Endodermal cell (in vitro differentiated cells): Measurements from ENCODE around the gene MEP1B. TPM values are rescaled to one million over a fixed set of nuclear protein-coding genes. Genes with fewer than 3 reads are reported as not detected.

Source experiments
- DNase-seq: peaks from one replicate; pipeline ENCODE4 v3.0.0-alpha.2; 2017
- H3K27ac ChIP-seq: 2 replicates; pipeline ENCODE4 v1.5.1; 2013; ENCODE audit warnings: mild to moderate bottlenecking, low read depth, low read length, moderate library complexity
- H3K27me3 ChIP-seq: 2 replicates; pipeline ENCODE4 v1.6.1; 2013; ENCODE audit warnings: mild to moderate bottlenecking, low read length, moderate library complexity; ENCODE audit not compliant: insufficient read depth, control insufficient read depth, poor library complexity, severe bottlenecking
- H3K36me3 ChIP-seq: 2 replicates; pipeline ENCODE4 v1.7.0; 2013; ENCODE audit warnings: mild to moderate bottlenecking, low read length, moderate library complexity; ENCODE audit not compliant: control insufficient read depth, insufficient read depth
- H3K4me1 ChIP-seq: one replicate; pipeline ENCODE4 v1.7.0; 2013; ENCODE audit warnings: low read length; ENCODE audit not compliant: control insufficient read depth, insufficient read depth
- H3K4me3 ChIP-seq: 2 replicates; pipeline ENCODE4 v1.5.1; 2013; ENCODE audit warnings: mild to moderate bottlenecking, low read length, moderate library complexity
- H3K9ac ChIP-seq: 2 replicates; pipeline ENCODE4 v1.6.1; 2013; ENCODE audit warnings: mild to moderate bottlenecking, low read length, moderate library complexity; ENCODE audit not compliant: poor library complexity, severe bottlenecking; ENCODE audit errors: extremely low read depth
- H3K9me3 ChIP-seq: 2 replicates; pipeline ENCODE4 v1.6.1; 2013; ENCODE audit warnings: mild to moderate bottlenecking, low read length, moderate library complexity; ENCODE audit not compliant: control insufficient read depth
- H3K27ac Mint-ChIP-seq: 2 replicates; pipeline ENCODE4 v1.8.0; 2020; ENCODE audit warnings: mixed read lengths
- H3K27me3 Mint-ChIP-seq: 2 replicates; pipeline ENCODE4 v1.8.0; 2021; ENCODE audit warnings: mild to moderate bottlenecking, mixed read lengths; ENCODE audit not compliant: insufficient read depth
- H3K36me3 Mint-ChIP-seq: 2 replicates; pipeline ENCODE4 v1.8.0; 2020; ENCODE audit warnings: low read depth, mixed read lengths
- H3K4me1 Mint-ChIP-seq: 2 replicates; pipeline ENCODE4 v1.8.0; 2020; ENCODE audit warnings: mixed read lengths
- H3K4me3 Mint-ChIP-seq: 2 replicates; pipeline ENCODE4 v1.8.0; 2020; ENCODE audit warnings: mild to moderate bottlenecking, moderate library complexity, mixed read lengths
- H3K9me3 Mint-ChIP-seq: 2 replicates; pipeline ENCODE4 v1.8.0; 2020; ENCODE audit warnings: mild to moderate bottlenecking, mixed read lengths
- WGBS, 2 experiments: methylation state at CpG; one replicate each; pipeline versions ENCODE4 v1.1.5 to v1.1.7; 2013; ENCODE audit warnings: missing lambda C conversion rate in 2 of 2, mixed read lengths in 1 of 2; ENCODE audit not compliant: insufficient coverage in 1 of 2, insufficient read length in 1 of 2; 5-methylcytosine and 5-hydroxymethylcytosine counted together
- total RNA-seq, 2 donors: library from RNA; stranded (reverse); fragmentation: NEBNext Ultra II Directional in 1 of 2; extraction: Animal tissue kit (Norgen Biotek cat#: 25700) in 1 of 2; gene quantifications; 2 replicates in 1 of 2; 3 replicates in 1 of 2; pipeline ENCODE4 v1.2.1, GENCODE V29; 2021
- TF ChIP-seq, protein P1 (sequence below): fragments of 200-600 bp; sonication (generic); conservative IDR thresholded peaks from 2 replicates; pipeline ENCODE4 v1.5.0; 2021; ENCODE audit warnings: antibody characterized with exemption, mild to moderate bottlenecking

The MEP1B gene
- total RNA-seq, 2 donors from 2014 or later = not detected

DNA sequence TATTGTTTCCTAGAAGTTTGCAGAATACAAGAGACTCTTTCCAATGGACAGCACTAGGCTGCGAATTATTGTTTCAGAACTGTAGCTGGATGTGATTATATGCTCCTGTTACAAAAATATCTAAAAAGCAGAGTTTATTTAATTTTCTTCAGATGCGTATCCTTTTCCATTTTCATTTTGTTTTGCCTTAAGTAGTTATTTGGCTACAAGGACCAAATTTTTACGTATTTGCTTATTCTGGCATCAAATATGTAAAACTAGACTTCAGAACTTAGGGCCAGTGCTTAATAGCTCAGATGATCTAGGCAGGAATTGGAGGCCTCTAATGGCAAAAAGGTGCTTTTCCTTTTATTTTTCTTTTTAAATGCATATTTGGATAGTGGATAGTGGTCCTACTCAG is 18.7 kb downstream of the MEP1B start:
- no peak overlapping the region for H3K4me3 ChIP-seq
- DNase-seq = no peak
- 92 to 100% methylated on average over 2 to 3 of the region's 3 CpGs for WGBS, 2 experiments
- Mint-ChIP-seq H3K9me3 (no peaks in the 10 kb centered on the region), H3K36me3 (no peaks in the 10 kb centered on the region), H3K4me3 (no peak overlapping the region), H3K4me1 (peaks cover 2% of the 10 kb centered on the region), H3K27ac (no peak overlapping the region), H3K27me3 (no peaks in the 10 kb centered on the region)
- TF ChIP-seq, protein P1, sequence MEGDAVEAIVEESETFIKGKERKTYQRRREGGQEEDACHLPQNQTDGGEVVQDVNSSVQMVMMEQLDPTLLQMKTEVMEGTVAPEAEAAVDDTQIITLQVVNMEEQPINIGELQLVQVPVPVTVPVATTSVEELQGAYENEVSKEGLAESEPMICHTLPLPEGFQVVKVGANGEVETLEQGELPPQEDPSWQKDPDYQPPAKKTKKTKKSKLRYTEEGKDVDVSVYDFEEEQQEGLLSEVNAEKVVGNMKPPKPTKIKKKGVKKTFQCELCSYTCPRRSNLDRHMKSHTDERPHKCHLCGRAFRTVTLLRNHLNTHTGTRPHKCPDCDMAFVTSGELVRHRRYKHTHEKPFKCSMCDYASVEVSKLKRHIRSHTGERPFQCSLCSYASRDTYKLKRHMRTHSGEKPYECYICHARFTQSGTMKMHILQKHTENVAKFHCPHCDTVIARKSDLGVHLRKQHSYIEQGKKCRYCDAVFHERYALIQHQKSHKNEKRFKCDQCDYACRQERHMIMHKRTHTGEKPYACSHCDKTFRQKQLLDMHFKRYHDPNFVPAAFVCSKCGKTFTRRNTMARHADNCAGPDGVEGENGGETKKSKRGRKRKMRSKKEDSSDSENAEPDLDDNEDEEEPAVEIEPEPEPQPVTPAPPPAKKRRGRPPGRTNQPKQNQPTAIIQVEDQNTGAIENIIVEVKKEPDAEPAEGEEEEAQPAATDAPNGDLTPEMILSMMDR = no peak
- H3K36me3 ChIP-seq = no peaks in the 10 kb centered on the region
- no peaks in the 10 kb centered on the region for H3K9me3 ChIP-seq
- no peaks in the 10 kb centered on the region for H3K27me3 ChIP-seq
- no peak overlapping the region for H3K9ac ChIP-seq
- H3K27ac ChIP-seq = no peak overlapping the region
- H3K4me1 ChIP-seq = no peaks in the 10 kb centered on the region

DNA sequence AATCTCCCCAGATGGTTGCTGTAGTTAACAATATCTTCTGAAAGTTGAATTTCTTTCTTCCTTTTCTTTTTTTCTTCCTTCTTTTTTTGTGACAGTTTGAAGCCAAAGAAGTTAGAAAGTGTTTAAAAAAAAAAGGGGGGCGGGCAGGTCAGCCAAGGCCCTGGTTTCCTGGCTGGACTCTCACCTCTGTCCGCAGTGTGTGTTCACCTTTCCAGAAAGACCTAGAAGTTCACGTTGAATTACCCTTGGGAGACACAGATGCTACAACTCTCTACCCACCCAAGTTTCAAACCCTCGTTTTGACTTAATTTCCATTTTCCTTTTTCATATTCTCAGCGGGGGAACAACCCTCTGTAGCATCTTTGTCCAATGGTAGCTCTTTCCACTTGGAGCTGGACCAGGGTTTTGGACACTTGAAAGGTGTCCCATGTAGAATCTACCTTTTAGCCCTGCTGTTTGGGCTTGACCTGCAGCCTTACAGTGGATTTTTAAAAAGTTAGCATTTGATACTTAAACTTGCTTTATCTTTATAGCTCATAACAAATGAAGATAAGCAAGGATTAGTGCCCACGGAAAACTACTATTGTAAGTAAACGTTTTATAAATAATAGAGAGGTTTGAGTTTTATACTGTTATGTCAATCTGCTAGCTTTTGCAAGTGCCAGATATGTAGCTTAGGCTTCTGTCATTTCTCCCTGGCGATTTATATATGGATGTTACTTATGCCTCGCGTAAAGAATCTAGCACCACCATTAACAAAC is 20.0 kb downstream of the MEP1B start:
- no peak overlapping the region for H3K4me3 ChIP-seq
- H3K4me1 ChIP-seq = no peaks in the 10 kb centered on the region
- H3K27me3 Mint-ChIP-seq = no peaks in the 10 kb centered on the region
- H3K27ac Mint-ChIP-seq = no peak overlapping the region
- no peaks in the 10 kb centered on the region for H3K9me3 ChIP-seq
- H3K36me3 Mint-ChIP-seq = no peaks in the 10 kb centered on the region
- DNase-seq = no peak
- no peak overlapping the region for H3K4me3 Mint-ChIP-seq
- no peaks in the 10 kb centered on the region for H3K9me3 Mint-ChIP-seq
- TF ChIP-seq, protein P1 = no peak
- no peaks in the 10 kb centered on the region for H3K27me3 ChIP-seq
- H3K4me1 Mint-ChIP-seq = peaks cover 2% of the 10 kb centered on the region
- no peak overlapping the region for H3K9ac ChIP-seq
- no peak overlapping the region for H3K27ac ChIP-seq
- WGBS, 2 experiments = 85 to 90% methylated on average over 8 to 10 of the region's 10 CpGs
- no peaks in the 10 kb centered on the region for H3K36me3 ChIP-seq

DNA sequence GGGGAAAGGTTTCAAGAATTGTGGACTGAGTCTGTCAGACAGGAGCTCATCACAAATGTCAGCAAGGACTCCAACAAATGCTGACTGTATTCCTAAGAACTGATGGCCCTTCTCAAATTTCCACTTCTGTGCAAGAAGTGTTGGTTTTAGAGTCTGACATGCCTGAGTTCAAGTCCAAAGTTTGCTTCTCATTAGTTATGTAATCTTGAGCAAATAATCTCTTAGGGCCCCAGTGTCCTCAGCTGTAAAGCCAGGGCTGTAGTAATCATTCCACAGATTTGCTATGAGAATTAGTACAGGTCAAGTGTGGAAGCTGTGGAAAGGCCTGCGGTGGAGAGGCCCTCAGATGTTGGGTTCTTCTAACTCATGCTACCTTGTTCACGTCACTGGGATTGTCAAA is 23.9 kb downstream of the MEP1B start:
- Histone ChIP-seq H3K4me1 (no peaks in the 10 kb centered on the region), H3K27ac (no peak overlapping the region), H3K36me3 (no peaks in the 10 kb centered on the region), H3K4me3 (no peak overlapping the region), H3K9me3 (no peaks in the 10 kb centered on the region), H3K9ac (no peak overlapping the region), H3K27me3 (no peaks in the 10 kb centered on the region)
- TF ChIP-seq, protein P1 = no peak
- Mint-ChIP-seq H3K27me3 (no peaks in the 10 kb centered on the region), H3K27ac (no peak overlapping the region), H3K4me1 (no peaks in the 10 kb centered on the region), H3K9me3 (no peaks in the 10 kb centered on the region), H3K4me3 (no peak overlapping the region), H3K36me3 (no peaks in the 10 kb centered on the region)
- no peak for DNase-seq
- 80 to 91% methylated on average over 2 of the region's 2 CpGs for WGBS, 2 experiments
